Esophagus muscularis mucosa (tissue), 3 donors: ENCODE measurements around the gene ABCD3.

Experiments
- POLR2A ChIP-seq: fragments of 450-650 bp; IDR thresholded peaks from one replicate; pipeline ENCODE4 v1.6.1; 2017; ENCODE audit warnings: antibody characterized with exemption, moderate library complexity, mild to moderate bottlenecking, low read depth
- POLR2AphosphoS5 ChIP-seq, 2 donors: sonication (generic); formaldehyde crosslinking; IDR thresholded peaks; one replicate each; pipeline ENCODE4 v1.6.1; 2017; ENCODE audit warnings: antibody characterized with exemption in 2 of 2
- TF ChIP-seq, protein P1 (sequence below), 3 experiments: fragments of 200-600 bp in 2 of 3; fragments of 450-650 bp in 1 of 3; sonication (generic) in 2 of 3; IDR thresholded peaks; one replicate each; pipeline ENCODE4 v1.5.1; 2017 to 2019; ENCODE audit warnings: antibody characterized with exemption in 3 of 3, mild to moderate bottlenecking in 2 of 3, moderate library complexity in 1 of 3

DNA sequence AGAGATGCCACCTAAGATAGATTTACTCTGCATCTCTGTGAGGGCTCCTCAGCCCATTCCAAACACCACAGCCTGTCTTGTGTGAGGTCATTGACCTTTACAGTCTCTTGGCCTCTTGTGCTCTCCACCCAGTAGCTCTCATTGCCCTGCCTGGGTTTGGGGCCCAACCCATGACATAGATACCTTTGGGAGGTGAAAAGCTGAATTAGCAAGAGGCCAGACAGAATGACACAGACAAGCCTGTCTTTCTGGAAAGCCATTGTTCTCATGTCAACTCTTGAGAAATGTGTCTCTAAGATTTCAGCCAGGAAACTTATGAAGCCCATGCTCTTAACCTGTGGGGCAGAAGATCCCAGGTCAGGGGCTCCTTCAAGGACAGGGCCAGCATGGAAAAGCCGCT is 141.7 kb downstream of the ABCD3 start:
- TF ChIP-seq, protein P1, sequence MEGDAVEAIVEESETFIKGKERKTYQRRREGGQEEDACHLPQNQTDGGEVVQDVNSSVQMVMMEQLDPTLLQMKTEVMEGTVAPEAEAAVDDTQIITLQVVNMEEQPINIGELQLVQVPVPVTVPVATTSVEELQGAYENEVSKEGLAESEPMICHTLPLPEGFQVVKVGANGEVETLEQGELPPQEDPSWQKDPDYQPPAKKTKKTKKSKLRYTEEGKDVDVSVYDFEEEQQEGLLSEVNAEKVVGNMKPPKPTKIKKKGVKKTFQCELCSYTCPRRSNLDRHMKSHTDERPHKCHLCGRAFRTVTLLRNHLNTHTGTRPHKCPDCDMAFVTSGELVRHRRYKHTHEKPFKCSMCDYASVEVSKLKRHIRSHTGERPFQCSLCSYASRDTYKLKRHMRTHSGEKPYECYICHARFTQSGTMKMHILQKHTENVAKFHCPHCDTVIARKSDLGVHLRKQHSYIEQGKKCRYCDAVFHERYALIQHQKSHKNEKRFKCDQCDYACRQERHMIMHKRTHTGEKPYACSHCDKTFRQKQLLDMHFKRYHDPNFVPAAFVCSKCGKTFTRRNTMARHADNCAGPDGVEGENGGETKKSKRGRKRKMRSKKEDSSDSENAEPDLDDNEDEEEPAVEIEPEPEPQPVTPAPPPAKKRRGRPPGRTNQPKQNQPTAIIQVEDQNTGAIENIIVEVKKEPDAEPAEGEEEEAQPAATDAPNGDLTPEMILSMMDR (IDR thresholded peaks at IDR 0.05): no peak
- TF ChIP-seq POLR2A (no peak), POLR2AphosphoS5 (IDR thresholded peaks at IDR 0.05) (no peak)
